ENCODE measurements around the gene CDK14.

Gene CDK14

GRCh38 chr7:90774706-90775105, 178.6 kb downstream of the CDK14 start:
- Histone ChIP-seq H3K14ac (ENCODE audit: low read length) (no peak overlapping the region), H3K9ac (ENCODE audit: low read length) (no peak overlapping the region), H4K8ac (ENCODE audit: low read depth, low read length) (no peak overlapping the region), H3K79me2 (ENCODE audit: control insufficient read depth, insufficient read depth, low read length, poor library complexity) (no peaks in the 10 kb centered on the region), H2AK5ac (ENCODE audit: low read length) (no peak overlapping the region), H3K4me1 (ENCODE audit: control insufficient read depth in 1 of 2, insufficient read depth in 2 of 2, low read length in 2 of 2) (no peaks in the 10 kb centered on the region), H3K4ac (ENCODE audit: low read depth, low read length) (no peak overlapping the region), H2AFZ (ENCODE audit: insufficient read depth, low read length, poor library complexity) (no peak overlapping the region), H2BK5ac (ENCODE audit: low read depth, low read length, poor library complexity) (no peak overlapping the region), H3K18ac (ENCODE audit: low read length) (no peak overlapping the region), H2BK12ac (ENCODE audit: low read length) (no peak overlapping the region), H3K27me3 (ENCODE audit: insufficient read depth, low read length) (no peaks in the 10 kb centered on the region), H3K4me3 (ENCODE audit: low read depth, low read length) (no peak overlapping the region), H4K12ac (ENCODE audit: low read depth, low read length) (no peak overlapping the region), H4K91ac (ENCODE audit: low read depth, low read length) (no peak overlapping the region), H3K27ac (ENCODE audit: low read depth, low read length) (no peak overlapping the region), H2BK120ac (ENCODE audit: insufficient read depth, low read length, poor library complexity) (no peak overlapping the region), H3K23ac (ENCODE audit: low read length) (no peak overlapping the region), H3K9me3 (ENCODE audit: insufficient read depth, low read depth, low read length) (no peaks in the 10 kb centered on the region), H3K79me1 (ENCODE audit: low read length) (no peaks in the 10 kb centered on the region), H3K4me2 (ENCODE audit: low read length) (no peak overlapping the region), H3K36me3 (ENCODE audit: control insufficient read depth in 1 of 2, insufficient read depth in 2 of 2, low read length in 2 of 2) (no peaks in the 10 kb centered on the region)
- WGBS (ENCODE audit: extremely low coverage, insufficient coverage, insufficient read length): no CpG with 5 or more reads among the region's 3 CpGs
- DNase-seq: no peak

GRCh38 chr7:90775383-90775965, 179.4 kb downstream of the CDK14 start:
- DNase-seq: no peak
- no peaks in the 10 kb centered on the region for H3K27me3 ChIP-seq (ENCODE audit: insufficient read depth, low read length)
- H4K8ac ChIP-seq (ENCODE audit: low read depth, low read length): no peak overlapping the region
- no peaks in the 10 kb centered on the region for H3K9me3 ChIP-seq (ENCODE audit: insufficient read depth, low read depth, low read length)
- no peak overlapping the region for H4K91ac ChIP-seq (ENCODE audit: low read depth, low read length)
- no peak overlapping the region for H4K12ac ChIP-seq (ENCODE audit: low read depth, low read length)
- no peak overlapping the region for H3K14ac ChIP-seq (ENCODE audit: low read length)
- no peak overlapping the region for H3K18ac ChIP-seq (ENCODE audit: low read length)
- H3K27ac ChIP-seq (ENCODE audit: low read depth, low read length): no peak overlapping the region
- no peak overlapping the region for H2BK12ac ChIP-seq (ENCODE audit: low read length)
- no peak overlapping the region for H3K4me2 ChIP-seq (ENCODE audit: low read length)
- no peaks in the 10 kb centered on the region for H3K4me1 ChIP-seq (ENCODE audit: control insufficient read depth in 1 of 2, insufficient read depth in 2 of 2, low read length in 2 of 2)
- H3K4ac ChIP-seq (ENCODE audit: low read depth, low read length): no peak overlapping the region
- no CpG with 5 or more reads among the region's 1 CpG for WGBS (ENCODE audit: extremely low coverage, insufficient coverage, insufficient read length)
- H3K36me3 ChIP-seq (ENCODE audit: control insufficient read depth in 1 of 2, insufficient read depth in 2 of 2, low read length in 2 of 2): no peaks in the 10 kb centered on the region
- no peak overlapping the region for H3K4me3 ChIP-seq (ENCODE audit: low read depth, low read length)
- no peak overlapping the region for H2AFZ ChIP-seq (ENCODE audit: insufficient read depth, low read length, poor library complexity)
- H2BK120ac ChIP-seq (ENCODE audit: insufficient read depth, low read length, poor library complexity): no peak overlapping the region
- no peaks in the 10 kb centered on the region for H3K79me2 ChIP-seq (ENCODE audit: control insufficient read depth, insufficient read depth, low read length, poor library complexity)
- H3K23ac ChIP-seq (ENCODE audit: low read length): no peak overlapping the region
- H3K9ac ChIP-seq (ENCODE audit: low read length): no peak overlapping the region
- no peak overlapping the region for H2BK5ac ChIP-seq (ENCODE audit: low read depth, low read length, poor library complexity)
- H3K79me1 ChIP-seq (ENCODE audit: low read length): no peaks in the 10 kb centered on the region
- H2AK5ac ChIP-seq (ENCODE audit: low read length): no peak overlapping the region

DNA sequence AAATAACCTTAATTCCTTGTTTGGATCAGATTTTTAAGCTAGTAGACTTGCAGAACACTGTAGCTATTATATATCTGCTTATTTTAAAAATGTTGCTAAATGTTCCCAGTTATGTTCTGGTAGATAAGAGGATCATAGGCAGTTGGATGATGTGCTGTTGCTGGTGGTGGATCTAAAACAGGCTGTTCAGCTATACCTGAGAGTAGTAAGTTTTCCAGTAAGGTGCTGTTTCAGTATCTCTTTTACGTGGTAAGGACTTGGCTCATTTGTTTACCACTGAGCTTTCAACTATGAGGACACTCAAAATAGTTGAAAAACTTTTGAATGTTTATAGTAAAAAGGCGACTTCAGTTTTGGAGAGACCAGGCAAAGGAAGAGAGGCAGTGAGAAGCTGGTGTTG, 180.9 kb downstream of the CDK14 start:
- no peak overlapping the region for H2AK5ac ChIP-seq (ENCODE audit: low read length)
- DNase-seq: no peak
- no peaks in the 10 kb centered on the region for H3K9me3 ChIP-seq (ENCODE audit: insufficient read depth, low read depth, low read length)
- no peaks in the 10 kb centered on the region for H3K36me3 ChIP-seq (ENCODE audit: control insufficient read depth in 1 of 2, insufficient read depth in 2 of 2, low read length in 2 of 2)
- no peak overlapping the region for H2BK12ac ChIP-seq (ENCODE audit: low read length)
- no peak overlapping the region for H3K18ac ChIP-seq (ENCODE audit: low read length)
- no peak overlapping the region for H3K4me3 ChIP-seq (ENCODE audit: low read depth, low read length)
- H3K79me1 ChIP-seq (ENCODE audit: low read length): no peaks in the 10 kb centered on the region
- no peak overlapping the region for H4K12ac ChIP-seq (ENCODE audit: low read depth, low read length)
- no peaks in the 10 kb centered on the region for H3K27me3 ChIP-seq (ENCODE audit: insufficient read depth, low read length)
- H3K79me2 ChIP-seq (ENCODE audit: control insufficient read depth, insufficient read depth, low read length, poor library complexity): no peaks in the 10 kb centered on the region
- no peak overlapping the region for H3K4ac ChIP-seq (ENCODE audit: low read depth, low read length)
- H3K9ac ChIP-seq (ENCODE audit: low read length): no peak overlapping the region
- no peak overlapping the region for H4K8ac ChIP-seq (ENCODE audit: low read depth, low read length)
- WGBS (ENCODE audit: extremely low coverage, insufficient coverage, insufficient read length): no CpG with 5 or more reads among the region's 2 CpGs
- no peak overlapping the region for H2BK120ac ChIP-seq (ENCODE audit: insufficient read depth, low read length, poor library complexity)
- no peak overlapping the region for H2AFZ ChIP-seq (ENCODE audit: insufficient read depth, low read length, poor library complexity)
- no peak overlapping the region for H2BK5ac ChIP-seq (ENCODE audit: low read depth, low read length, poor library complexity)
- H3K4me1 ChIP-seq (ENCODE audit: control insufficient read depth in 1 of 2, insufficient read depth in 2 of 2, low read length in 2 of 2): no peaks in the 10 kb centered on the region
- no peak overlapping the region for H3K14ac ChIP-seq (ENCODE audit: low read length)
- no peak overlapping the region for H3K27ac ChIP-seq (ENCODE audit: low read depth, low read length)
- no peak overlapping the region for H3K23ac ChIP-seq (ENCODE audit: low read length)
- no peak overlapping the region for H3K4me2 ChIP-seq (ENCODE audit: low read length)
- H4K91ac ChIP-seq (ENCODE audit: low read depth, low read length): no peak overlapping the region

DNA sequence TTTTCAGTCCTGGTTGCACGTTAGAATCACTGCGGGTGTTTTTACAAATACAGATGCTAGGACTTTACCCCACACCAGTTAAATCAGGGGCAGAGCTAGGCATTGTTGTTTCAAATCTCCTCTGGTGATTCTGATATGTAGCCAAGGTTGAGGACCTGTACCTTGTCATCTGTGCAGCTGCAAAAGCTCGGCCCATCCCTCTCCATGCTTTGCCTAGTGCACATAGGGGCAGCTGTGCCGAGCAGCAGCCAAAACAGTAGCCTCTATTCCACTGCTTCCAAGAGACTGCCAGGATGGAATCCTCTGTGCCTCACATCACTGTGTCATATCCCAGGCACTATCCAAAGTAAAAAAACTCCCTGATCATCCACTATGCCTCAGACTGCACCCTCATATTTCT, 181.3 kb downstream of the CDK14 start:
- Histone ChIP-seq H3K27me3 (ENCODE audit: insufficient read depth, low read length) (no peaks in the 10 kb centered on the region), H3K4ac (ENCODE audit: low read depth, low read length) (no peak overlapping the region), H2BK12ac (ENCODE audit: low read length) (no peak overlapping the region), H3K9ac (ENCODE audit: low read length) (no peak overlapping the region), H3K14ac (ENCODE audit: low read length) (no peak overlapping the region), H3K27ac (ENCODE audit: low read depth, low read length) (no peak overlapping the region), H3K4me2 (ENCODE audit: low read length) (no peak overlapping the region), H3K79me2 (ENCODE audit: control insufficient read depth, insufficient read depth, low read length, poor library complexity) (no peaks in the 10 kb centered on the region), H2AK5ac (ENCODE audit: low read length) (no peak overlapping the region), H2BK120ac (ENCODE audit: insufficient read depth, low read length, poor library complexity) (no peak overlapping the region), H4K12ac (ENCODE audit: low read depth, low read length) (no peak overlapping the region), H3K36me3 (ENCODE audit: control insufficient read depth in 1 of 2, insufficient read depth in 2 of 2, low read length in 2 of 2) (no peaks in the 10 kb centered on the region), H3K4me3 (ENCODE audit: low read depth, low read length) (no peak overlapping the region), H3K4me1 (ENCODE audit: control insufficient read depth in 1 of 2, insufficient read depth in 2 of 2, low read length in 2 of 2) (no peaks in the 10 kb centered on the region), H4K91ac (ENCODE audit: low read depth, low read length) (no peak overlapping the region), H3K18ac (ENCODE audit: low read length) (no peak overlapping the region), H3K9me3 (ENCODE audit: insufficient read depth, low read depth, low read length) (no peaks in the 10 kb centered on the region), H3K79me1 (ENCODE audit: low read length) (no peaks in the 10 kb centered on the region), H3K23ac (ENCODE audit: low read length) (no peak overlapping the region), H2BK5ac (ENCODE audit: low read depth, low read length, poor library complexity) (no peak overlapping the region), H4K8ac (ENCODE audit: low read depth, low read length) (no peak overlapping the region), H2AFZ (ENCODE audit: insufficient read depth, low read length, poor library complexity) (no peak overlapping the region)
- WGBS (ENCODE audit: extremely low coverage, insufficient coverage, insufficient read length): no CpG with 5 or more reads among the region's 4 CpGs
- no peak for DNase-seq
